SK-N-MC (cell line): ENCODE results near the gene DLL4.
"Not testable (repeated sequence)": the region's sequence is repeated elsewhere in the genome, so short reads cannot be mapped to it uniquely, and the experiment has no call there.

Experiments used
- EZH2 ChIP-seq: fragments of 200-600 bp; sonication (generic); IDR thresholded peaks from one replicate; pipeline ENCODE4 v1.6.1; 2017; ENCODE audit warnings: antibody characterized with exemption
- FOXP2 ChIP-seq: optimal IDR thresholded peaks from 2 replicates; pipeline ENCODE3; 2011; ENCODE audit warnings: mild to moderate bottlenecking, moderate library complexity; ENCODE audit not compliant: insufficient read depth; ENCODE audit errors: extremely low read length, control extremely low read depth
- POLR2AphosphoS5 ChIP-seq: IDR thresholded peaks from 2 replicates; pipeline ENCODE4 v1.6.1; 2012; ENCODE audit warnings: mild to moderate bottlenecking, low read depth, low read length, borderline replicate concordance

DNA sequence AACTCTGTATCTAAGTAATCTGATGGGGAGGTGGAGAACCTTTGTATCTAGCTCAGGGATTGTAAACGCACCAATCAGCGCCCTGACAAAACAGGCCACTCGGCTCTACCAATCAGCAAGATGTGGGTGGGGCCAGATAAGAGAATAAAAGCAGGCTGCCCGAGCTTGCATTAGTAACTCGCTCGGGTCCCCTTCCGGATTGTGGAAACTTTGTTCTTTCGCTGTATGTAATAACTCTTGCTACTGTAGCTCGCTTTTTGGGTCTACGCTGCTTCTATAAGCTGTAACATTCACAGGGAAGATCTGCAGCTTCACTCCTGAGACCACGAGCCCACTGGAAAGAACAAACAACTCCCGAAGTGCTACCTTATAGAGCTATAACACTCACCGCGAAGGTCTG is 33.2 kb downstream of the DLL4 start:
- TF ChIP-seq EZH2, POLR2AphosphoS5, FOXP2: not testable (repeated sequence)
